ENCODE data around the gene GULP1.

GULP1 gene

DNA sequence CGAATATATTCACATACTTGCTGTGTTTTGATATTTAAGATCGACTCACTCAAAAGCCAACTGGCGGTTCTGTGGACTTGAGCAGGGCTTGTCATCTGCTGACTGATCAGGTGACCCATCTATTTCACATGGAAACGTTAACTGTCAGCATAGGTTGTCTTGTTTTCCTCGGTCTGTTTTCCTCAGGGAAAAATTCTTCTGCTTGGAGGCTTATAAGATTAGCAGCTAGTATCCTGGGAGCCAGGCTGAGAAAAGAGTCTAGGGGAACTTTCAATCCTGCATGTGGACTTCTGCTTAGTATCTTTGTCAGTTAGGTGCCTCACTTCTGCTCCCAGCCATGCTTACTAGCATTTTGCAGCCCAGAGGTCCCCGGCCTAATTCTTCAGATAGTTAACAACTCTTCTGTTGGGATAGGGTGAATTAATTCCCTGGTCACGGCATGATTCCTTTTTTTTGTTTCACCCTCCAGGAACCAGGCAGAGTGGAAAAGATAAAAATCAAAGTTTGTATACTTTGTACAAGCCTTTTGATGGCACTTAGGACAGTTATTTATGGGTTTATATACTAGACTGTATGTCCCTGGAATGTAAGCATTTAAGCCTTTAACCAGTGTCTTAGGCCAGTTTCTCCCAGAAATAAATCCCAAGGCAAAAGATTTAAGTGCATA is 226.0 kb downstream of the GULP1 start:
- Mint-ChIP-seq H3K9me3 (no peaks in the 10 kb centered on the region), H3K36me3 (ENCODE audit: low read depth) (peaks cover 9% of the 10 kb centered on the region), H3K27me3 (ENCODE audit: low read depth) (no peaks in the 10 kb centered on the region), H3K4me3 (no peak overlapping the region), H3K4me1 (peaks cover 18% of the 10 kb centered on the region), H3K27ac (peak overlapping the region; percentile 59 to 89 (median 88))
- no peak for TF ChIP-seq CTCF (IDR thresholded peaks at IDR 0.05; ENCODE audit: unreplicated experiment in 3 of 3)

DNA sequence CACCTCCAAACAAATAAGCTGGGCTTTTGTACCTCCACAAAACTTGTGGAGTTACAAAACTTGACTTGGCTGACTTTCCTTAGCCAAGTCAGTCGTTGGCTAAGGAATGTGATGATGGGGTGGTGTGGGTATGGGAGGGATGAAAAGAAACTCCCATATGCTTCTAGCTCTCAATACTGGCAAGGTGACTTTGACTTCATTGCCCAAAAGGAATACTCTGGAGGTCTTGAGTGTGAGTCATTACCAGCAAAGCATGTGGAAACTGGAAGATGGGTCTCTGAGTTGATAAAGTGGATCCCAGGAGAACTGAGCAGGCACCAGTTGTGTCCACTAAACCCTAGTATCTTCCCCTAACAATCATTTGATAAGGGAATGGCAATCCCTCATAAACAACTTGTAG is 226.7 kb downstream of the GULP1 start:
- no peak overlapping the region for H3K4me3 Mint-ChIP-seq
- no peaks in the 10 kb centered on the region for H3K9me3 Mint-ChIP-seq
- H3K4me1 Mint-ChIP-seq, result peaks cover 18% of the 10 kb centered on the region
- no peak for TF ChIP-seq CTCF (IDR thresholded peaks at IDR 0.05; ENCODE audit: unreplicated experiment in 3 of 3)
- H3K36me3 Mint-ChIP-seq (ENCODE audit: low read depth), result peaks cover 9% of the 10 kb centered on the region
- peak overlapping the region; percentile 32 to 89 (median 59) for H3K27ac Mint-ChIP-seq
- H3K27me3 Mint-ChIP-seq (ENCODE audit: low read depth), result no peaks in the 10 kb centered on the region

GRCh38 chr2:188519136-188519535 is 227.5 kb downstream of the GULP1 start:
- TF ChIP-seq CTCF (IDR thresholded peaks at IDR 0.05; ENCODE audit: unreplicated experiment in 3 of 3), result no peak
- Mint-ChIP-seq H3K9me3 (no peaks in the 10 kb centered on the region), H3K27ac (peak overlapping the region; percentile 74 to 82 (median 76)), H3K27me3 (ENCODE audit: low read depth) (no peaks in the 10 kb centered on the region), H3K36me3 (ENCODE audit: low read depth) (peaks cover 9% of the 10 kb centered on the region), H3K4me1 (peaks cover 18% of the 10 kb centered on the region), H3K4me3 (no peak overlapping the region)

DNA sequence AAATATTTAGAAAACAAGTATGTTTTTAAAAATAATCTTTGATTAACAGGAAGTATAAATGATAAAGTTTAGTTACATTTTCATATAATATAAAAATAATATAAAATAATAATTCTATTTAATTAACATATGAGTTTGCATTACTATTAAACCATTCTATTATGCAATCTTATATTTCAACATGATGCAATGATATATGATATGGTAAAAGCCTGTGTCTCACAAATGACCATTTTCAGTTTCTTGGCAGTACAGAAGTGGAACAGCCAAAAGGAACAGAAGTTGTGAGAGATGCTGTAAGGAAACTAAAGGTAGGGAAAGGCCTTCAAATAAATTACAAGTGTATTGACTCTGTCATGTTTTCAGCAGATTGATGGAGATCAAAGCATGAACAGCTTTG is 230.8 kb downstream of the GULP1 start:
- Mint-ChIP-seq H3K27ac (no peak overlapping the region), H3K4me3 (no peak overlapping the region), H3K27me3 (ENCODE audit: low read depth) (no peaks in the 10 kb centered on the region), H3K36me3 (ENCODE audit: low read depth) (peaks cover 9% of the 10 kb centered on the region), H3K4me1 (peaks cover 31% of the 10 kb centered on the region), H3K9me3 (no peaks in the 10 kb centered on the region)
- TF ChIP-seq CTCF (IDR thresholded peaks at IDR 0.05; ENCODE audit: unreplicated experiment in 3 of 3), result no peak

GRCh38 chr2:188523919-188524318 is 232.2 kb downstream of the GULP1 start:
- H3K27me3 Mint-ChIP-seq (ENCODE audit: low read depth), result no peaks in the 10 kb centered on the region
- H3K4me3 Mint-ChIP-seq, result no peak overlapping the region
- H3K9me3 Mint-ChIP-seq, result no peaks in the 10 kb centered on the region
- no peak for TF ChIP-seq CTCF (IDR thresholded peaks at IDR 0.05; ENCODE audit: unreplicated experiment in 3 of 3)
- H3K27ac Mint-ChIP-seq, result no peak overlapping the region
- peaks cover 9% of the 10 kb centered on the region for H3K36me3 Mint-ChIP-seq (ENCODE audit: low read depth)
- H3K4me1 Mint-ChIP-seq, result peaks cover 30% of the 10 kb centered on the region

- Mint-ChIP-seq H3K4me3 (no peak overlapping the region), H3K9me3 (no peaks in the 10 kb centered on the region), H3K27me3 (ENCODE audit: low read depth) (no peaks in the 10 kb centered on the region), H3K27ac (no peak overlapping the region), H3K4me1 (peaks cover 23% of the 10 kb centered on the region), H3K36me3 (ENCODE audit: low read depth) (peaks cover 9% of the 10 kb centered on the region)
- peak; percentile 75 to 93 (median 76) for TF ChIP-seq CTCF (IDR thresholded peaks at IDR 0.05; ENCODE audit: unreplicated experiment in 3 of 3)
Observed at GRCh38 chr2:188524519-188525113, 232.9 kb downstream of the GULP1 start.

All from nephron (organoid).